Choroid plexus epithelial cell (primary cell): ENCODE data around the gene TC2N.

Experiments
- DNase-seq: peaks from one replicate; pipeline ENCODE4 v3.0.0-alpha.2; 2010; ENCODE audit warnings: low read depth
- H3K4me3 ChIP-seq: 2 replicates; pipeline ENCODE4 v1.5.1; 2011; ENCODE audit warnings: low read depth, mild to moderate bottlenecking, control low read depth, low read length, moderate library complexity
- CTCF ChIP-seq: conservative IDR thresholded peaks from 2 replicates; pipeline ENCODE4 v1.5.1; 2011; ENCODE audit warnings: low read depth, mild to moderate bottlenecking, control low read depth, inconsistent platforms, low read length, moderate library complexity

The TC2N gene

GRCh38 chr14:91897106-91897701 lies 29.9 kb upstream of the TC2N start:
- H3K4me3 ChIP-seq = no peak overlapping the region
- TF ChIP-seq CTCF = no peak
- peak; percentile 19 for DNase-seq

- H3K4me3 ChIP-seq = no peak overlapping the region
These were observed 29.1 kb upstream of the TC2N start for GRCh38 chr14:91896419-91896818.

GRCh38 chr14:91893669-91894068 lies 26.3 kb upstream of the TC2N start:
- H3K4me3 ChIP-seq = no peak overlapping the region
- TF ChIP-seq CTCF = no peak
- DNase-seq = no peak

More at GRCh38 chr14:91896419-91896818, 29.1 kb upstream of the TC2N start:
- DNase-seq = no peak
- TF ChIP-seq CTCF = no peak

GRCh38 chr14:91893007-91893406 lies 25.7 kb upstream of the TC2N start:
- TF ChIP-seq CTCF = peak; percentile 66
- DNase-seq = peak; percentile 21
- H3K4me3 ChIP-seq = no peak overlapping the region

GRCh38 chr14:91891721-91892220 lies 24.4 kb upstream of the TC2N start:
- no peak for TF ChIP-seq CTCF
- no peak overlapping the region for H3K4me3 ChIP-seq
- DNase-seq = no peak

GRCh38 chr14:91891101-91891500 lies 23.8 kb upstream of the TC2N start:
- TF ChIP-seq CTCF = no peak
- DNase-seq = no peak
- H3K4me3 ChIP-seq = no peak overlapping the region

GRCh38 chr14:91890291-91890749 lies 23.0 kb upstream of the TC2N start:
- TF ChIP-seq CTCF = no peak
- peak; percentile 21 for DNase-seq
- no peak overlapping the region for H3K4me3 ChIP-seq
